Kidney tubule cell (primary cell): ENCODE data around the gene LSM7.
A peak's percentile ranks its signal among the peaks of the same experiment; 100 is the strongest.

Experiments used
- DNase-seq: peaks from one replicate; pipeline ENCODE4 v3.0.0-alpha.2; 2018; ENCODE audit warnings: low spot score

Gene LSM7

DNA sequence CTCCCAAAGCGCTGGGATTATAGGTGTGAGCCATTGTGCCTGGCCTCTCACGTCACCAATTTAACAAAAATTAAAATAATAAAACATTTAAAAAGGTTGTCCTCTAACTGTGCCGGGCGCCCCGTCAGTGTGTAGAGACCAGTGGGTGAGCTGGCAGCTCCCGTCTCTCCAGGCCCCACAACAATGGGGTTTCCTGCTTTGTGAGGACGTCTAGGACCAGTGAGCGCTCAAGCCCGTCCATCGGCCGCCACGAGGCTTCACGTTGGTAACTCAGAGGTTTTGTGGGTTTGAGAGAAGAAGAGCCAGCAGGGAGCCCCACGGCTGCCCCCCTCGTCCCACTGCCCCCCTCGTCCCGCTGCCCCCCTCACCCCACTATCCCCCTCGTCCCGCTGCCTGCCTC, 4.7 kb downstream of the LSM7 start:
- DNase-seq: no peak

- DNase-seq: no peak
Measured at GRCh38 chr19:2321565-2322283, 6.7 kb downstream of the LSM7 start.

DNA sequence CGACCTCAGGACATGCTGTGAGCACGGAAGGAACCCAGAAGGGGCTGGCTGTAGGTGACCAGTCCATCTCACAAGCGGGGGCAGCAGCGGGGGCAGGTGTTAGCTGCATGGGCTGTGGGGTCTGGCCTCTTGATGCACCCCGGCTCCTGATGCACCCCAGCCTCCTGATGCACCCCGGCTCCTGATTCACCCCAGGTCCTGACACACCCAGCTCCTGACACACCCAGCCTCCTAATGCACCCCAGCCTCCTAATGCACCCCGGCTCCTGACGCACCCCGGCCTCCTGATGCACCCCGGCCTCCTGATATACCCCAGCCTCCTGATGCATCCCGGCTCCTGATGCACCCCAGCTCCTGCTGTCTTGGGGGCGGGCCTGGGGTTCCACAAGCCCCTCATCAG, 7.4 kb downstream of the LSM7 start:
- DNase-seq: no peak

- no peak for DNase-seq
Measured at GRCh38 chr19:2320049-2320448, 8.3 kb downstream of the LSM7 start.

- DNase-seq: no peak
Measured at GRCh38 chr19:2319551-2319950, 8.8 kb downstream of the LSM7 start.

GRCh38 chr19:2318923-2319322, 9.5 kb downstream of the LSM7 start:
- no peak for DNase-seq

DNA sequence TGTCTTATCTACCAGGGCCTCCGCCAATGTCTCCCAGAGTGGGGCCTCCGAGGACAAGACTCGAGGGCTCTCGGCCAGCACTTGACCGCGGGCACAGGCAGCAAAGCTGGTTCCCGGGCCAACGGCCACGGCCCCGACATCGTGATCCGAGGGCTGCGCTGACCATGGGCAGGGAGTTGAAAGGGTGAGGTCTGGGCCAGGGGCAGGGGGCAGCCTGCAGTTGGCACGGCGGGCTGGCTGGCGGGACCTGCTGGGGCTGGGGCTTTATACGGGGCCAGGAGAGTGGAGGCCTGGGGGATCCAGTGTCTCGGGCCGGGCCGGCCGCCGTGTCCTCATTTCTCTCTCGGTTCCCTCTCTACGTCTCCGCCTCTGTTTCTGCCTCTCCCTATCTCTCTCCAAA, 10.6 kb downstream of the LSM7 start:
- no peak for DNase-seq

DNA sequence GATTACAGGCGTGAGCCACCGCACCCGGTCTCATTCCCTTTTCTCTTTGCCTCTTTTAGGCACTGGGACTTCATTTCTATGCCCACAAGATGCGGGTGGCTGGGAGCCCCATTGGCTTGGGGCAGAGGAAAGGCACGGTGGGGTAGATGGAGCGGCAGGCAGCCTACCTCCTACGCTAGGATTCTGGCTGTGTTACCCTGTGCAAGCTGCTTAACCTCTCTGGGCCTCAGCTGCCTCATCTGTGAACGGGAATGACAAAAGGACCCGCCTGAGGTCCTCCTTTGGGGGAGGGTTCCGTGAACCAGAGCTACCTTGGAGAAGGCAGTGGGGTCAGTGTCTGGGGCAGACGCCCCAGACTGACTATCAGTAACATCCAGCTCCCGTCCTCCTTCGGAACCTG, 11.1 kb downstream of the LSM7 start:
- DNase-seq: no peak

- peak; percentile 55 for DNase-seq
Measured at GRCh38 chr19:2315818-2316353, 12.5 kb downstream of the LSM7 start.

- no peak for DNase-seq
Measured at GRCh38 chr19:2315121-2315817, 13.1 kb downstream of the LSM7 start.

- no peak for DNase-seq
Measured at GRCh38 chr19:2312820-2313501, 15.4 kb downstream of the LSM7 start.

DNA sequence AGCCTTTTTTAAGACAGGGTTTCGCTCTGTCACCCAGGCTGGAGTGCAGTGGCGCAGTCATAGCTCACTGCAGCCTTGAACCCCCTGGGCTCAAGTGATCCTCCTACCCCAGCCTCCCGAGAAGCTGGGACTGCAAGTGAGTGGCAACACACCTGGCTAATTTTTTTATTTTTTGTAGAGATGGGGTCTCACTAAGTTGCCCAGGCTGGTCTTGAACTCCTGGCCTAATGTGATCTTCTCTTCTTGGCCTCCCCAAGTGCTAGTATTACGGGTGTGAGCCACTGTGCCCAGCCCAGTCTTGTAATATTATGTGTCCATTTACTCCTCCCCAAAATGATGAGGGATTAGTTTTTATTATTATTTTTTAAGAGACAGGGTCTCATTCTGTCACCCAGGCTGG, 17.3 kb downstream of the LSM7 start:
- DNase-seq: no peak

DNA sequence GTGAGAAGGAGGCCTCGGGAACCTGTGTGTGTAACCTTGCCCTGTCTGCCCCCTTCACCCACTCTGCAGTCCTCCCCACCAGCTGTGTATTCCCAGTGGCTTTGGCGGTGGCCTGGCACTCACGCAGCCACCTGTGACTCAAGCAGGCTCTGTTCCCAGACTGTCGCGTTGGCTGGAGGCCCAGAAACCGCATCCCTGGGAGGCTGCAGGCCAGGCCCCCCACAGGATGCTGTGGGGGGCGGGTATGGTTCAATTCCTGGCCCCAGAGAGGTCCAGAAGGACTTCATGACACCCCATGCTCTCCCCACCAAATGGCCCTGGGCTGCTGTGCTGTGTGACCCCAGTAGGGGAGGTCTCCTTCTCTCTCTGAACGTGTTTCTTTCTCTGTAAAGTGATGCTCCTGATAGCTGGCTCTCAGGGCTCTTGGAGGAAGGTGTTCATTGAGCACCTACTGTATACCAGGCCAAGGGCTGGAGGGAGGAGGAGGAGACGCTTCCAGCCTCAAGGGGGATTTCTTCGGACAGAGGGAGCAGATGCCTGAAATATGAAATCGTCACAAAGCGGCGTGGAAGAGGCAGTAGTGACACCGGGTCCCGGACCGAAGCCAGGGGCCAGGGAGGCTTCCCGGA, 18.5 kb downstream of the LSM7 start:
- DNase-seq: peak; percentile 58

GRCh38 chr19:2308114-2308556, 20.3 kb downstream of the LSM7 start, which contains the start of gene LINGO3:
Gene LINGO3 (minus strand): TSS chr19:2308154. CDS start chr19:2291776, 16,378 bp downstream.
- DNase-seq: no peak

- no peak for DNase-seq
Measured at GRCh38 chr19:2307518-2308012, 20.8 kb downstream of the LSM7 start.

DNA sequence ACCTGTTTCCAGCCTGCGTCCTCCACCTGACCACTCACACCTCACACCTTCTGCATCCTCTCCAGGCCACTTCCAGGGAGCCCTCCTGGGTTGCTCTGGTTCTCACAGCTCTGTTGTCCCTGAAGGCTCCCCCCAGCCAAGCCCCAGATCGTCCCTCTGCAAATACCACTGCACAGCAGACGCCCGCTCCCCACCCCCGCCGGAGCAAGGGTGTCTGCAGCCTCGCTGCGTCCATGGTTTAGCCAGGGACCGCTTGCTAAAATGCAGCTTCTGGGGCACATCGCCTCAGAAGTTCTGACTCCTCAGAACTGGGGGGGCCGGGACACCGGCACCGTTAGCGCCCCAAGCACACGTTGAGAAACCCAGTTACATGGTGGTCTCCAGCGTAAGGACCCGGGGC, 21.4 kb downstream of the LSM7 start:
- DNase-seq: no peak

DNA sequence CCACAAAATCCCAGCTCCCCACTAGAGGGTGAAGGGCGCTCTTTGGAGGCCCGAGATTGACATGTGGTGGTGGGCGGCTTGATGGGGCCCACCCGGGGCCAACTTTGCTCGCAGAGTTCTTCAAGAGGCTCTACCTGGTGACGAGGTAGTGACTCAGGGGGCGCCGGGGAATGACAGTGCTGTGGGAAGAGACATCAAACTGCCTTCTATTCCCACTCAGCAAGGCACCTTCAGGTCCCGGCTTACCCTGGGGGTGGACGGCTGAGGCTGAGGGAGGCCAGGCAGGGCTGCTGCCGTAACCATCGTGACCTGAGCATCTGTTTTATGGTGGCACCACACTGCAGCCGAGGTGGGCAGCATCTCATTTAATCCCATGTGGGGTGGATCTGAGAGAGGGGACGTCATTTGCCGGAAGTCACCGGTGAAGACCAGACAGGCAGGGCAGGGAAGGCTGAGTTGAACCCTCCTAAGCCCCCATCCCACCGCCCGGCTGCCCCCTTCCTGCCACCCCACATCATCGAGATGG, 22.0 kb downstream of the LSM7 start:
- no peak for DNase-seq

DNA sequence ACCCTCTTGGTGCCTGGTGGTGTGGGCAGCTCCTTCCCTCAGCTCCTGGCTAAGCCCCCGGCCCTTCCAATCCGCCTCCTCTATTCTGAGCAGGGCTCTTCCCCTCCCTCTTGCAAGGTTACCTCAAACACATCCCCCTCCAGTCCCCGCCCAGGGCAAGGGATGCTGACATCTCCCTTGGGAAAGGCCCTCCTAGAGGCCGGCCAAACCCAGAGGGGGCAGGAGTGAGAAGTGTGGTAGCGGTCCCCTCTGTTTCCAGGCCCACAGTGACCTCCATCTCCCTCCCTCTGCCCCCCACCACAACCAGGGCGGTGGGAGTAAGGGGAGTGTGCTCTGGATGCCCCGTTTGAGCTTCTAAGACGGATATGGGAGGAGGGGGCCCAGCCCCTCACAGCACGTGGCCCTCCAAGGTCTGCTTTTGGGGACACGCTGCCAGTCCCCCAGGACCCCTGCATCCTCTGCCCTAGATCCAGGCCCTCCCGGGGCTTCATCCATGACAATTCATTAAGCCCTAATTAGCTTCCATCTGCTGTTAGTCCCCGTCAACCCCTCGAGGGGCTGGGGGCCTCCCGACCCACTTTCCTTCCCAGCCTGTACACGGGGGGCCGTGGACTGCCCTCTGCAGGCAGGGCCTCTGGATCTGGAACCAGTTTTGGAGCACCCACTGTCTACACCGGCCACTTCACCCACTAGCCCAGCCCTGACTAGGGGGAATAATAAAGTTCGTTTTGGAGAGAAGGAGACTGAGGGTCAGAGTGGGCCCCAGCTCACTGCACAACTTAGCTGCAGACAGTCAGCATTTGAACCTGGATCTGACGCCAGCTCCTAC, 22.7 kb downstream of the LSM7 start:
- DNase-seq: no peak

- no peak for DNase-seq
Measured at GRCh38 chr19:2303211-2303798, 25.1 kb downstream of the LSM7 start.
